Neural cell (in vitro differentiated cells): Measurements from ENCODE around the gene ASIC5.

Experiments used
- CTCF ChIP-seq: fragments of 450-650 bp; IDR thresholded peaks from 2 replicates; pipeline ENCODE4 v1.5.1; 2014; ENCODE audit warnings: antibody characterized with exemption, mild to moderate bottlenecking, moderate library complexity; ENCODE audit not compliant: poor library complexity, severe bottlenecking
- EP300 ChIP-seq: fragments of 450-650 bp; conservative IDR thresholded peaks from 2 replicates; pipeline ENCODE4 v1.6.1; 2014; ENCODE audit warnings: antibody characterized with exemption, mild to moderate bottlenecking, moderate library complexity; ENCODE audit not compliant: poor library complexity, severe bottlenecking
- MXI1 ChIP-seq: fragments of 450-650 bp; conservative IDR thresholded peaks from 2 replicates; pipeline ENCODE4 v1.6.1; 2014; ENCODE audit warnings: antibody characterized with exemption, mild to moderate bottlenecking; ENCODE audit not compliant: poor library complexity, severe bottlenecking
- POLR2AphosphoS5 ChIP-seq: IDR thresholded peaks from 2 replicates; pipeline ENCODE4 v1.6.1; 2012
- REST ChIP-seq: IDR thresholded peaks from 2 replicates; pipeline ENCODE4 v1.6.1; 2012; ENCODE audit warnings: borderline replicate concordance
- SMC3 ChIP-seq: fragments of 450-650 bp; conservative IDR thresholded peaks from 2 replicates; pipeline ENCODE4 v1.6.1; 2014; ENCODE audit warnings: antibody characterized with exemption, mild to moderate bottlenecking, moderate library complexity; ENCODE audit not compliant: poor library complexity
- TAF1 ChIP-seq: IDR thresholded peaks from 2 replicates; pipeline ENCODE4 v1.6.1; 2012; ENCODE audit warnings: low read depth

- TF ChIP-seq REST (no peak), CTCF (no peak), MXI1 (no peak), SMC3 (no peak), TAF1 (no peak), POLR2AphosphoS5 (no peak), EP300 (no peak)
Observed at GRCh38 chr4:155855897-155856296, 10.2 kb downstream of the ASIC5 start.
